Loucy (cell line): ENCODE data around the gene CST3.

Source experiments
- H2AFZ ChIP-seq: fragments of 200-600 bp; sonication (generic); 2 replicates; pipeline ENCODE4 v1.6.0; 2016; ENCODE audit warnings: antibody characterized with exemption, mild to moderate bottlenecking, low read length, moderate library complexity
- H3F3A ChIP-seq: fragments of 200-600 bp; 2 replicates; pipeline ENCODE4 v1.6.0; 2016; ENCODE audit warnings: antibody characterized with exemption, low read depth, mild to moderate bottlenecking
- H3K27me3 ChIP-seq: fragments of 200-600 bp; sonication (generic); 2 replicates; pipeline ENCODE4 v1.6.1; 2014; ENCODE audit warnings: low read length, mild to moderate bottlenecking; ENCODE audit not compliant: insufficient read depth, poor library complexity, severe bottlenecking
- H3K36me3 ChIP-seq: fragments of 200-600 bp; sonication (generic); 2 replicates; pipeline ENCODE4 v1.6.1; 2016; ENCODE audit warnings: low read length; ENCODE audit not compliant: insufficient read depth
- H3K4me1 ChIP-seq: fragments of 200-600 bp; sonication (generic); 2 replicates; pipeline ENCODE4 v1.5.1; 2014; ENCODE audit warnings: low read length, mild to moderate bottlenecking; ENCODE audit not compliant: insufficient read depth, poor library complexity, severe bottlenecking
- H3K4me2 ChIP-seq: fragments of 200-600 bp; sonication (generic); 2 replicates; pipeline ENCODE4 v1.6.0; 2014; ENCODE audit warnings: antibody characterized with exemption, low read length, low read depth, mild to moderate bottlenecking; ENCODE audit not compliant: poor library complexity, severe bottlenecking
- H3K4me3 ChIP-seq: fragments of 200-600 bp; sonication (generic); 2 replicates; pipeline ENCODE4 v1.5.1; 2014; ENCODE audit warnings: low read length, mild to moderate bottlenecking, mixed read lengths; ENCODE audit not compliant: poor library complexity, severe bottlenecking
- H3K79me2 ChIP-seq: fragments of 200-600 bp; sonication (generic); 2 replicates; pipeline ENCODE4 v1.6.1; 2014; ENCODE audit warnings: low read length; ENCODE audit not compliant: insufficient read depth
- H3K9ac ChIP-seq: fragments of 200-600 bp; sonication (generic); 2 replicates; pipeline ENCODE4 v1.6.0; 2014; ENCODE audit warnings: mild to moderate bottlenecking, low read depth, low read length, moderate library complexity; ENCODE audit not compliant: poor library complexity, severe bottlenecking
- H3K9me2 ChIP-seq: fragments of 200-600 bp; sonication (generic); replicated peaks from 2 replicates; pipeline ENCODE4 v1.6.1; 2016; ENCODE audit warnings: low read depth, low read length, mixed read lengths
- H3K9me3 ChIP-seq: fragments of 200-600 bp; sonication (generic); 2 replicates; pipeline ENCODE4 v1.6.1; 2014; ENCODE audit warnings: mild to moderate bottlenecking, antibody characterized with exemption, low read length, low read depth; ENCODE audit not compliant: insufficient read depth
- H4K20me1 ChIP-seq: fragments of 200-600 bp; sonication (generic); 2 replicates; pipeline ENCODE4 v1.6.0; 2014; ENCODE audit warnings: antibody characterized with exemption, low read length, mild to moderate bottlenecking; ENCODE audit not compliant: insufficient read depth, poor library complexity, severe bottlenecking
- CTCF ChIP-seq: fragments of 200-600 bp; sonication (generic); conservative IDR thresholded peaks from 2 replicates; pipeline ENCODE4 v1.5.1; 2014; ENCODE audit warnings: mild to moderate bottlenecking, antibody characterized with exemption, low read length
- EZH2phosphoT487 ChIP-seq: fragments of 200-600 bp; IDR thresholded peaks from 2 replicates; pipeline ENCODE4 v1.6.1; 2018; ENCODE audit warnings: antibody characterized with exemption, mild to moderate bottlenecking, moderate library complexity, borderline replicate concordance

CST3 gene

GRCh38 chr20:23643659-23644058 lies 5.9 kb upstream of the CST3 start:
- Histone ChIP-seq H3K4me2 (no peak overlapping the region), H4K20me1 (no peaks in the 10 kb centered on the region), H3K36me3 (no peaks in the 10 kb centered on the region), H3K9me3 (no peaks in the 10 kb centered on the region), H3F3A (no peaks in the 10 kb centered on the region), H3K4me1 (peaks cover 7% of the 10 kb centered on the region), H2AFZ (no peak overlapping the region), H3K9ac (no peak overlapping the region), H3K79me2 (no peaks in the 10 kb centered on the region), H3K4me3 (no peak overlapping the region), H3K9me2 (no peaks in the 10 kb centered on the region), H3K27me3 (no peaks in the 10 kb centered on the region)
- no peak for TF ChIP-seq CTCF
- no peak for TF ChIP-seq EZH2phosphoT487

DNA sequence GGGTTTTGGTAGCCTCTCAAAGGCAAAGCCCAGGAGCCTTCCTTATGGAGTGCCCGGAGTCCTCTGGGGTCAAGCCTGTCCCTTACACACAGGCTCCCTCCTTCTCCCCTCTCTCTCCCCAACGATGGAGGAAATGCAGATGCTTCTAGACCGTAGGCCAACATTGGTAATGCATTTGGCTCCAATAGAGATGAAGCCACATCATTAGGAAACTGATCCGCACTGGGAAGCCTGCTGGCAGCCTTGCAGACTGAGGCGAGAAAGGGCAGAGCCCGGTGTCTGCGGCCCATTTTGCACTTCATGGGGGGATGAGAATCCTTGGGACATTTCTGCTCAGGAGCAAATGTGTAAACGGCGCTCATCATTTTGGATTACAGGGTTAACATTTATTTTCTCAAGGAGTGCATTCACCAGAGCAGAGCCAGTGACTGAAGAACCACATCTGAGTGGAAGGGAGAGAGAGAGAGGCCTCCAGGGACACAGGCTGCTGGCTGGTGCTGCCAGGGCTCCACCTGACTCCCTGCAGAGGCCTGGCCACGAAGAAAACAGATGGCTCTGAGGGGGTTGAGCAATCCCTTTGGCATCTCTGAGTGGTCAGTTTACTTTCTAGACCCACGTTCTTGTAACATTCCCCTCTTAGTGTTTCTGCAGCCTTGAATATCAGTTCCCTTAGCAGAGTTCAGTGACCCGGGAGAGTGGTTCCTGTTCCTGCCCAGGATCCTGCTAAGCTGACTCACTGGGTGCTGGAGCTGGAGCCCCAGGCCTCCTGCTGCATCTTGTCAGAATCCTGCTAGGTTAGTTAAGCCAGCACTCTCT lies 4.4 kb upstream of the CST3 start:
- Histone ChIP-seq H3K9me2 (no peaks in the 10 kb centered on the region), H3F3A (no peaks in the 10 kb centered on the region), H3K9me3 (no peaks in the 10 kb centered on the region), H3K4me2 (no peak overlapping the region), H3K79me2 (no peaks in the 10 kb centered on the region; the same call in 1 of the 2 replicates), H3K4me1 (peaks cover 15% of the 10 kb centered on the region), H3K9ac (no peak overlapping the region), H4K20me1 (no peaks in the 10 kb centered on the region), H3K27me3 (no peaks in the 10 kb centered on the region), H3K4me3 (no peak overlapping the region), H3K36me3 (no peaks in the 10 kb centered on the region), H2AFZ (no peak overlapping the region)
- TF ChIP-seq CTCF (no peak), EZH2phosphoT487 (no peak)

- no peak for TF ChIP-seq EZH2phosphoT487
- TF ChIP-seq CTCF: no peak
- no peak overlapping the region for H3K4me2 ChIP-seq
- no peak overlapping the region for H2AFZ ChIP-seq
- peaks cover 26% of the 10 kb centered on the region for H3K4me1 ChIP-seq
- H3F3A ChIP-seq: no peaks in the 10 kb centered on the region
- H3K4me3 ChIP-seq: no peak overlapping the region
- no peaks in the 10 kb centered on the region for H3K36me3 ChIP-seq
- no peaks in the 10 kb centered on the region; the same call in 1 of the 2 replicates for H3K79me2 ChIP-seq
- H4K20me1 ChIP-seq: no peaks in the 10 kb centered on the region
- no peaks in the 10 kb centered on the region for H3K27me3 ChIP-seq
- H3K9me3 ChIP-seq: no peaks in the 10 kb centered on the region
- no peaks in the 10 kb centered on the region for H3K9me2 ChIP-seq
- no peak overlapping the region for H3K9ac ChIP-seq
Observed at GRCh38 chr20:23640671-23641667, 3.2 kb upstream of the CST3 start.
